GM19324 (cell line): ENCODE data around the gene PRDM16.

Source experiments
- ATAC-seq: cut with Tn5 transposase; IDR thresholded peaks from one replicate; pipeline ENCODE4 v1.9.1; 2021; ENCODE audit warnings: mild to moderate bottlenecking, moderate library complexity; ENCODE audit not compliant: unreplicated experiment, low FRiP score

The PRDM16 gene

DNA sequence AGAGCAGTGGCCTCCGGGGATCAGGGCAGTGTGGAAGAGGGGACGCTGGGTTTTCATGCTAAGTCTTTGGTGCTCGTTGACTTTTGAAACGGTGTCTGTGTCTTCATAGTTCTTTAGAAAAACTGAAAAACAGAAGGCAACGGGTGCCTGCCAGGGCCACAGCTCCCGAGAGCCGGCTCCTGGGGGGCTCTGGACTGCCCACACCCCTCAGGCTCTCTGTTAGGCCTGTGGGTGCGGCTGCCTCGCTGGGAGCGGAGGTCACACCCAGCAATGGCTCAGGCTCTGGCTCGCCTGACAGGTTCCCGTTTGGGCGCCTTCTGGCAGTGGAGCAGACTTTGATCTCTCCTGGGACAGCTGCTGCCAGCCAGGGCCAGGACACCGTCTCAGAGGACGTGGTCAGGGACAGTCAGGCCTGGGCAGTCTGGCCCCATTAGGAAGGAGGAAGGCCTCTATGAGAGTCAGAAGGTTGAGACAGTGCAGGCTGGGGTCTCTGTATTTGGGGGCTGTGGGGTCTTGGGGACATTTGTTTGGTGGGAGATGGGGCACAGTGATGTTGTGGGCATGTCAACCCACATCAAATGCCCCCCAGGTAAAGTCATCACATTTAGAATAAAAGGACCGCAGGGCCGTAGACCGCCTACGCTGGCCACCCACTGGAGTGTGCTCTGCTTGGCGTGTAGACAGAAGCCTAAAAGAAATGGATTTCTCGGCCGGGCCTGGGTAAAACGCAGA, 391.1 kb downstream of the PRDM16 start:
- ATAC-seq = no peak

DNA sequence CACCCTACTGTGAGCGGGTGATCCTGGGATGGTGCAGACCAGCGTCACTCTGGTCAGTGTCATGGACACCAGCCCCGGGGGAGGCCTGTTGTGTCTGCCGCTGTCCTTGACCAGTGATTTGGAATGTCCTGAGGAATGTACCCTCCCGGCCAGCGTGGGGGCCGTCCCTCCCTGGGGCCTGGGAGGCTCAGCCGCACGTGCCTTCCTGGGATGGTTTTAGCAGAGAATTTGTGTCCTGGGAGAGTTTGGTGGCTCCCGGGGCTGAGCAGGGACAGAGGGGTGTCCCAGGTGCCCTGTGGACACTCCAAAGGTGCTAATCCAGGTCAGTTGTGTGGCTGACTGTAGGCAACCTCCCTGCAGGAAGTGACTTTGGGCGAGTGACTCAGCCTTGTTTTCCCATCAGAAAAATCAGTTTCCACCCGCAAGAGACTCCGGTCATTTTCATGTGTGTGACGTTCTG, 391.7 kb downstream of the PRDM16 start:
- ATAC-seq = no peak

DNA sequence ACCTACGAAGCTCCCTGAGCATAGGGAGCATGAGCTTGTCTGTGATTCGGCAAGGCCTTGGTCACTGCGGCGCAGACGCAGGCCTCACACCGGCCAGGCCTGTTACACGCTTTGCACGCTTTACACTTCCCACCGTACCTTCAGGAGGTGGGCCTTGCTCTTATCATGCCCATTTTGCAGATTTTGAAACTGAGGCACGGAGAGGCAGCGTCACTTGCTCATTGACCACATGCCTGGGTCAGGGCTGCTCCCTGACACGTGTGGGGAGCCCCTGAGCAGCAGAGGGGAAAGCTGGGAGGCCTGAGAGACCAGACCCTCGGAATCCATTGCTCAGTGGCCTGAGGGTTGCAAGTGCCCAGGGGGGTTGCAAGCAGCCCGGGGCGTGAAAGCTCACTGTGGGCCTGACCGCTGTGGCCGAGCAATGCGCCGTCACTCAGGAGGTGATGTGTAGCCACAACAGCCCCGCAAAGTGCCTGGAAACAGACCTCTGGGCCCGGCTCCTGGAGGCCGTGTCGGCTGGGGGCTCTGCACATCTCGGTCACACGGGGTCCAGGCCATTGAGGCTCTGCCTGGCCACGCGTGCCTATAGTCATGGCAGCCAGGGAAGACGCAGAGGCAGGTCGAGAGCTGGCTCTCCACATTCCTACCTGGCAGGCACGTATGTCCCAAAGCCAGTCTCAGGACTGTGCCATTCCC, 392.4 kb downstream of the PRDM16 start:
- ATAC-seq = no peak

DNA sequence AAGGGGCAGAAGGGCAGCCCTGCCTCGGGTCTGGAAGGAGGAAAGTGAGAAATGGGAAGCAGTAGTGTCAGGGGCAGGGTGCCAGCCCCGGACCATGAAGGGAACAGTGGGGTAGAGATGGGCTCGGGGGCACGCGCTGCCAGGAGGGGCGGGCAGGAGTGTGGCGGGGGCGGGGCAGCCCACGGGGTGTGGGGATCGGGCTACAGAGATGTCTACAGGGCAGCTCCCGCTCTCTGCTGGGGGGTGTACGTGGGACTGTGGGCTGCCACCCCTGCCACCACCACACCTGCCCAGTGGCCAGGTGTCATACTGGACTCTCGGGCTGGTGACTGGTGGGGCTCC, 392.9 kb downstream of the PRDM16 start:
- no peak for ATAC-seq

- no peak for ATAC-seq
These were observed 393.5 kb downstream of the PRDM16 start for GRCh38 chr1:3462356-3463012.

DNA sequence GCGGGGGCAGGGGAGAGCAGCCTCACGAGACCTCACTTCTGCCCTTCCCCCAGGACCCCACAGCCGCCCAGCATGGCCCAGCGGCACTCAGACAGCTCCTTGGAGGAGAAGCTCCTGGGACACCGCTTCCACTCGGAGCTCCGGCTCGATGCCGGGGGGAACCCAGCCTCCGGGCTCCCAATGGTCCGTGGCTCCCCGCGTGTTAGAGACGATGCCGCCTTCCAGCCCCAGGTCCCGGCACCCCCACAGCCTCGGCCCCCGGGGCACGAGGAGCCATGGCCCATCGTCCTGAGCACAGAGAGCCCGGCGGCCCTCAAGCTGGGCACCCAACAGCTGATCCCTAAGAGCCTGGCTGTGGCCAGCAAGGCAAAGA, 394.0 kb downstream of the PRDM16 start:
- ATAC-seq = no peak

GRCh38 chr1:3463408-3463863, 394.4 kb downstream of the PRDM16 start:
- no peak for ATAC-seq

- ATAC-seq = no peak
These were observed 395.1 kb downstream of the PRDM16 start for GRCh38 chr1:3463891-3464648.

DNA sequence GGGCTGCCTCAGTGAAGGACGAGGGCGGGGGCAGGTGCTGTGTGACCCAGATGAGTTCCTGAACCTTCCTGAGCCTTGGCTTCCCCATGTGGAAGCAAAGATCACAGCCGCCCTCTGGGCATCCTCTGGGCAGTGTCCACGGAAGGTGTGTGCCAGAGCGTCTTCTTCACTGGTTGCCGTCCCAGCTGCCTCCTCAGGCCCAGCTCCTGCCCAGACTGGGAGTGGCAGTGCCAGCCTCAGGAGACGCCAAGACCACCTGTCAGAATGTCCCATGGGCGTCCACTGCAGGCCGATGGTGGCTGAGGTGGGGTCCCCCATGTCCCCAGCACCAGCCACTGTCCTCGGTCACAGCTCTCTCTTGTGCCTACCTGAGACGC, 395.6 kb downstream of the PRDM16 start:
- ATAC-seq = no peak

- no peak for ATAC-seq
These were observed 396.3 kb downstream of the PRDM16 start for GRCh38 chr1:3465091-3465934.

DNA sequence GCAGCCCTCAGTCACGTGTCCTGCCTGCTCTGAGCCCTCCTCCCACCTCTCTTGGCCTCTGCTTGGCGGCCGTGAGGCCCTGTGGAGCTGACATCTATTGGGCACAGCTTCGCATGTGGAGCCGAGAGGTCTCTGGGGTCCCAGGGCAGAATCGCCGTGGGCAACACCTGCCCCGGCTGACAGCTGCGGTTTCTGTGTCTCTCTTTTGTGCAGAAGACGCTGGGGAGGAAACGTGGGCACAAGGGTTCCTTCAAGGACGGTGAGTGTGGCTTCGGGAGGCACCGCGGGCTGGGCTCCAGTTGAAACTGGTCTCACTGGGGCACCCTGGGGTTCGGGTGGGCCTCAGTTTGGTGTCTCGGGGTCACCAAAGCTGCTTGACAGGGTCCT, 396.9 kb downstream of the PRDM16 start:
- no peak for ATAC-seq

GRCh38 chr1:3466366-3467075, 397.5 kb downstream of the PRDM16 start:
- ATAC-seq = no peak

GRCh38 chr1:3467096-3468036, 398.4 kb downstream of the PRDM16 start:
- ATAC-seq = no peak

- no peak for ATAC-seq
These were observed 399.5 kb downstream of the PRDM16 start for GRCh38 chr1:3468236-3469103.

- ATAC-seq = no peak
These were observed 400.3 kb downstream of the PRDM16 start for GRCh38 chr1:3469104-3469848.

DNA sequence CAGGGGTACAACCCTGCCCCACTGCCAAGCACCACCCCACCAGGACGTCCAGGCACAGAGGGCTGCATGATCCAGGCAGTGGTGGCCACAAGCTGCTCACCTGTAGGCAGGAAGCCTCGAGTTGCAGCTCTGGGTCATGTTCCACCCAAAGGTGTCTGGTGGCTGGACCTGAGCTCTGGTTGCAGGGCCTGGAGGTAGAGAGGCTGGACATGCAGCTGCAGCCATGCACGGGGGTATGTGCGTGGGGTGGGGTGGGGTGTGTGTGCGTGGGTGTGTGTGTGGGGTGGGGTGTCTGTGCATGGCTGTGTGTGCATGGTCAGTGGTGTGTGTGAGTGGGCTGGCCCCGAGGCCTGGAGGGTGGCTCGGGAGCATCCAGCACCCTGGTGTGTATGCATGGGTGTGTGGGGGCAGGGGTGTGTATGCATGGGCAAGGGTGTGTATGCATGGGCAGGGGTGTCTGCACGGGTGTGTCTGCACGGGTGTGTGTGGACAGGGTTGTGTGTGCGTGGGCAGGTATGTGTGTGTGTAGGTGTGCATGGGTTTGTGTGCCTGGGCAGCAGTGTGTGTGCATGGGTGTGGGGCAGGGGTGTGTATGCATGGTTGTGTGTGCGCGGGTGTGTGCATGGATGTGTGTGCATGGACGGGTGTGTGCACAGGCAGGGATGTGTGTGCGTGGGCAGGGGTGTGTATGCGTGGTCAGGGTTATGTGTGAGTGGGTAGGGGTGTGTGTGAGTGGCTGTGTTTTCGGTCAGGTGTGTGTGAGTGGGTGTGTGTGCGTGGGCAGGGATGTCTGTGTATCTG, 401.0 kb downstream of the PRDM16 start:
- no peak for ATAC-seq
